MCF 10A (cell line): ENCODE results near the gene PACRGL. TPM values are rescaled to one million over a fixed set of nuclear protein-coding genes. Genes with fewer than 3 reads are reported as not detected.

Experiments
- BruUV-seq: library from RNA; stranded (reverse); fragments of 400-500 nt; replicated peaks from 2 replicates; lab custom pipeline; 2021; lab: Mats Ljungman, UMichigan
- CTCF ChIA-PET: fragments of 300-600 bp; sonication (Branson Sonifier 250); formaldehyde crosslinking; extraction: SDS; loops from one replicate; lab custom pipeline; 2021; ENCODE audit warnings: antibody characterized with exemption, inconsistent platforms; lab: Yijun Ruan, JAX
- POLR2A ChIA-PET: fragments of 300-600, 350-650 bp; sonication (Branson Sonifier 250); formaldehyde crosslinking; extraction: SDS; loops from one replicate; lab custom pipeline; 2020; ENCODE audit warnings: antibody characterized with exemption, inconsistent platforms; lab: Yijun Ruan, JAX
- DNase-seq: peaks from one replicate; pipeline ENCODE4 v3.0.0-alpha.2; 2018; ENCODE audit not compliant: unreplicated experiment
- H3K27ac Mint-ChIP-seq: one replicate; pipeline ENCODE4 v1.8.0; 2022; ENCODE audit warnings: mild to moderate bottlenecking, low read depth, mixed read lengths; ENCODE audit not compliant: unreplicated experiment
- H3K27me3 Mint-ChIP-seq: one replicate; pipeline ENCODE4 v1.8.0; 2022; ENCODE audit warnings: mixed read lengths; ENCODE audit not compliant: insufficient read depth, unreplicated experiment
- H3K36me3 Mint-ChIP-seq: one replicate; pipeline ENCODE4 v1.8.0; 2022; ENCODE audit warnings: mild to moderate bottlenecking, moderate library complexity, mixed read lengths; ENCODE audit not compliant: insufficient read depth, unreplicated experiment
- H3K4me1 Mint-ChIP-seq: one replicate; pipeline ENCODE4 v1.8.0; 2022; ENCODE audit warnings: mixed read lengths; ENCODE audit not compliant: insufficient read depth, unreplicated experiment
- H3K4me3 Mint-ChIP-seq: one replicate; pipeline ENCODE4 v1.8.0; 2022; ENCODE audit warnings: mild to moderate bottlenecking, moderate library complexity, mixed read lengths; ENCODE audit not compliant: unreplicated experiment
- H3K9me3 Mint-ChIP-seq: one replicate; pipeline ENCODE4 v1.8.0; 2022; ENCODE audit warnings: mixed read lengths; ENCODE audit not compliant: unreplicated experiment
- CTCF ChIP-seq: fragments of 200-600 bp; IDR thresholded peaks from one replicate; pipeline ENCODE4 v1.8.0; 2022; ENCODE audit warnings: antibody characterized with exemption, mild to moderate bottlenecking; ENCODE audit not compliant: unreplicated experiment
- intact Hi-C: fragments of 100-400 bp; cut with micrococcal nuclease; formaldehyde crosslinking; loops from 2 replicates; pipeline ENCODE4 v1.14.1; 2022
- total RNA-seq: library from RNA; stranded (reverse); gene quantifications from 2 replicates; pipeline ENCODE4 v1.2.3, GENCODE V29; 2022

PACRGL gene
- total RNA-seq, 1 experiment from 2014 or later = 23.7 TPM

DNA sequence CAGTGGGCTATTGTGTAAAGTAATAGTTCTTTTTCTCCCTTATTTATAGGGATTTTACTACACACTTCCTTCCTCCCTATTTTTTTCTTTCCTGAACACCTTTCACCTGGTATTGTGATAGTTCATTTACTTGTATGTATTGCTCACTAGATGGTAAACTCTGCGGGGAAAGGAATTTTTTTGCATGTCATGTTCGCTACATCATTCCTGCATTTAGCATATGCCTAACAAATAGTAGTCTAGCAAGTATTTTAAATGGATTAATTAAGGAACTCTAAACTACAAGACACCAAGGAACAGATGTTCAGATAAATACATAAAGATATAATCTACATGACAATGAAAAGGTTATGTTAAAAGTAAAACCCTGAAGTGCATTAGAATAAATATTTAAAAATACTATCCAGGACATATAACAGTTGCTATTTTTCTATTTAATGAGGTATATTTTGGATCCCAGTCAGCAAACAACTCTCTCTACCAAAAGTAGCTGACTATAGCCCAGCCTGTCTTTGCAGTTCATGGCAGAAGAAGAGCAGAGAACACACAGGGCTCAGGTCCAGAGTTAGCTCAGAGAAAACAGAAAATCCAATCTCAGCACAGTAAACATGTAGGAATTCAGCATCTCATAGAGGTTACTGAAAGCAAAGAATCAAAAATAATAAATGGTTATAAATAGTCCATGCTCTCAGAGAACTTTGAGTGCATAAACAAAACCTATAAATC, 87.8 kb downstream of the PACRGL start:
- BruUV-seq = no TSS peak
- Mint-ChIP-seq H3K4me3 (no peak overlapping the region), H3K9me3 (peaks cover 4% of the 10 kb centered on the region), H3K4me1 (no peaks in the 10 kb centered on the region), H3K27ac (no peak overlapping the region), H3K27me3 (no peaks in the 10 kb centered on the region), H3K36me3 (no peaks in the 10 kb centered on the region)
- intact Hi-C loops = no loop called here
- no peak for TF ChIP-seq CTCF
- no peak for DNase-seq
- CTCF ChIA-PET = interaction anchor here (0.7 to 2.7 kb wide), 3 partner anchors 15 to 346 kb away, joined by 3 to 13 read pairs (median 6); no protein-coding TSS in a partner anchor
- POLR2A ChIA-PET = no interaction called here
